GM19035 (cell line): ENCODE results near the gene L2HGDH.
"Not testable (repeated sequence)": the region's sequence is repeated elsewhere in the genome, so short reads cannot be mapped to it uniquely, and the experiment has no call there.

Source experiments
- ATAC-seq: cut with Tn5 transposase; IDR thresholded peaks from one replicate; pipeline ENCODE4 v1.9.1; 2021; ENCODE audit not compliant: unreplicated experiment

Gene L2HGDH

GRCh38 chr14:50311972-50312733 lies at the start of gene L2HGDH, which contains the start of gene DMAC2L:
L2HGDH (minus strand) TSS chr14:50312229; CDS start chr14:50312150, 79 bp downstream.
DMAC2L (plus strand) TSS chr14:50312324; CDS start chr14:50321488, 9,164 bp downstream.
- peak; percentile 94 for ATAC-seq

GRCh38 chr14:50360851-50361250 lies 48.8 kb upstream of the L2HGDH start:
- no peak for ATAC-seq

GRCh38 chr14:50360093-50360492 lies 48.1 kb upstream of the L2HGDH start:
- ATAC-seq: no peak

GRCh38 chr14:50359631-50360030 lies 47.6 kb upstream of the L2HGDH start:
- ATAC-seq: no peak

GRCh38 chr14:50357753-50358395 lies 45.8 kb upstream of the L2HGDH start:
- ATAC-seq: no peak

GRCh38 chr14:50357124-50357523 lies 45.1 kb upstream of the L2HGDH start:
- ATAC-seq: no peak

- not testable (repeated sequence) for ATAC-seq
These were observed 44.3 kb upstream of the L2HGDH start for GRCh38 chr14:50356283-50356682.

GRCh38 chr14:50355692-50356091 lies 43.7 kb upstream of the L2HGDH start:
- no peak for ATAC-seq

- ATAC-seq: no peak
These were observed 42.5 kb upstream of the L2HGDH start for GRCh38 chr14:50354527-50354926.

- ATAC-seq: no peak
These were observed 41.1 kb upstream of the L2HGDH start for GRCh38 chr14:50353126-50353525.

GRCh38 chr14:50352584-50352983 lies 40.6 kb upstream of the L2HGDH start:
- no peak for ATAC-seq

GRCh38 chr14:50350975-50351374 lies 38.9 kb upstream of the L2HGDH start:
- no peak for ATAC-seq

- no peak for ATAC-seq
These were observed 36.9 kb upstream of the L2HGDH start for GRCh38 chr14:50348933-50349332.

- ATAC-seq: no peak
These were observed 35.5 kb upstream of the L2HGDH start for GRCh38 chr14:50347521-50347920.

- no peak for ATAC-seq
These were observed 33.9 kb upstream of the L2HGDH start for GRCh38 chr14:50345846-50346422.

- no peak for ATAC-seq
These were observed 33.0 kb upstream of the L2HGDH start for GRCh38 chr14:50344876-50345563.

GRCh38 chr14:50344116-50344775 lies 32.2 kb upstream of the L2HGDH start:
- peak; percentile 79 for ATAC-seq

GRCh38 chr14:50343434-50343833 lies 31.4 kb upstream of the L2HGDH start:
- ATAC-seq: no peak

GRCh38 chr14:50342221-50343078 lies 30.4 kb upstream of the L2HGDH start:
- ATAC-seq: no peak

GRCh38 chr14:50340963-50341362 lies 28.9 kb upstream of the L2HGDH start:
- no peak for ATAC-seq
